Caco-2 (cell line): ENCODE measurements around the gene PPP4R2. TPM values are rescaled to one million over a fixed set of nuclear protein-coding genes. Genes with fewer than 3 reads are reported as not detected.

Source experiments
- BruUV-seq: library from RNA; stranded (reverse); fragments of 400-500 nt; replicated peaks from 2 replicates; lab custom pipeline; 2021; lab: Mats Ljungman, UMichigan
- CTCF ChIA-PET: fragments of 300-600 bp; sonication (Branson Sonifier 250); formaldehyde crosslinking; loops from one replicate; lab custom pipeline; 2022; ENCODE audit warnings: antibody characterized with exemption; lab: Charles Lee
- POLR2A ChIA-PET: fragments of 300-600 bp; sonication (Branson Sonifier 250); formaldehyde crosslinking; loops from one replicate; lab custom pipeline; 2022; ENCODE audit warnings: antibody characterized with exemption; lab: Charles Lee
- DNase-seq, 2 experiments: peaks; one replicate each; pipeline versions ENCODE4 v3.0.0 to v3.0.0-alpha.2; 2020 to 2022
- H3K27me3 ChIP-seq: replicated peaks from 2 replicates; pipeline ENCODE4 v1.6.0; 2011; ENCODE audit warnings: low read length; ENCODE audit not compliant: control insufficient read depth, insufficient read depth
- H3K36me3 ChIP-seq: 2 replicates; pipeline ENCODE4 v1.5.1; 2011; ENCODE audit warnings: low read length; ENCODE audit not compliant: control insufficient read depth, insufficient read depth
- H3K4me1 ChIP-seq: fragments of 250-450 bp; sonication (Bioruptor Pico); 2 replicates; pipeline ENCODE4 v1.5.1; 2020; ENCODE audit warnings: mild to moderate bottlenecking
- H3K4me3 ChIP-seq: 2 replicates; pipeline ENCODE4 v1.5.1; 2011; ENCODE audit warnings: low read depth, mild to moderate bottlenecking, control low read depth, low read length
- H3K9me3 ChIP-seq: fragments of 250-450 bp; sonication (Bioruptor Pico); 2 replicates; pipeline ENCODE4 v1.5.1; 2020; ENCODE audit warnings: mild to moderate bottlenecking, moderate library complexity
- H3K27ac Mint-ChIP-seq: one replicate; pipeline ENCODE4 v1.8.0; 2022; ENCODE audit warnings: mixed read lengths; ENCODE audit not compliant: unreplicated experiment
- H3K27me3 Mint-ChIP-seq: one replicate; pipeline ENCODE4 v1.8.0; 2022; ENCODE audit warnings: mixed read lengths; ENCODE audit not compliant: insufficient read depth, unreplicated experiment
- H3K36me3 Mint-ChIP-seq: one replicate; pipeline ENCODE4 v1.8.0; 2022; ENCODE audit warnings: mild to moderate bottlenecking, mixed read lengths; ENCODE audit not compliant: insufficient read depth, unreplicated experiment
- H3K4me1 Mint-ChIP-seq: one replicate; pipeline ENCODE4 v1.8.0; 2022; ENCODE audit warnings: low read depth, mixed read lengths; ENCODE audit not compliant: unreplicated experiment
- H3K4me3 Mint-ChIP-seq: one replicate; pipeline ENCODE4 v1.8.0; 2022; ENCODE audit warnings: mild to moderate bottlenecking, moderate library complexity, mixed read lengths; ENCODE audit not compliant: unreplicated experiment
- H3K9me3 Mint-ChIP-seq: one replicate; pipeline ENCODE4 v1.8.0; 2022; ENCODE audit warnings: mixed read lengths; ENCODE audit not compliant: unreplicated experiment
- intact Hi-C: fragments of 100-400 bp; cut with micrococcal nuclease; formaldehyde crosslinking; loops from one replicate; pipeline ENCODE4 v1.10.0; 2022; ENCODE audit not compliant: unreplicated experiment
- total RNA-seq: library from RNA; stranded (reverse); gene quantifications from 2 replicates; pipeline ENCODE4 v1.2.3, GENCODE V29; 2022
- TF ChIP-seq, protein P1 (sequence below), 2 experiments: fragments of 200-600 bp in 1 of 2; IDR thresholded peaks; 1 replicate in 1 of 2; 2 replicates in 1 of 2; pipeline versions ENCODE4 v1.5.1 to v1.8.0; 2011 to 2022; ENCODE audit warnings: antibody characterized with exemption in 1 of 2, control low read depth in 1 of 2, inconsistent platforms in 1 of 2, low read depth in 1 of 2, low read length in 1 of 2, mild to moderate bottlenecking in 1 of 2, moderate library complexity in 1 of 2; ENCODE audit not compliant: insufficient read depth in 1 of 2, severe bottlenecking in 1 of 2, unreplicated experiment in 1 of 2

PPP4R2 gene
- total RNA-seq, 1 experiment from 2014 or later: 91.3 TPM

- ChIA-PET POLR2A (no interaction called here), CTCF (no interaction called here)
- H3K9me3 ChIP-seq: no peaks in the 10 kb centered on the region
- peaks cover 6% of the 10 kb centered on the region for H3K4me1 Mint-ChIP-seq
- no peak overlapping the region for H3K4me3 ChIP-seq
- BruUV-seq: no TSS peak
- TF ChIP-seq, protein P1, sequence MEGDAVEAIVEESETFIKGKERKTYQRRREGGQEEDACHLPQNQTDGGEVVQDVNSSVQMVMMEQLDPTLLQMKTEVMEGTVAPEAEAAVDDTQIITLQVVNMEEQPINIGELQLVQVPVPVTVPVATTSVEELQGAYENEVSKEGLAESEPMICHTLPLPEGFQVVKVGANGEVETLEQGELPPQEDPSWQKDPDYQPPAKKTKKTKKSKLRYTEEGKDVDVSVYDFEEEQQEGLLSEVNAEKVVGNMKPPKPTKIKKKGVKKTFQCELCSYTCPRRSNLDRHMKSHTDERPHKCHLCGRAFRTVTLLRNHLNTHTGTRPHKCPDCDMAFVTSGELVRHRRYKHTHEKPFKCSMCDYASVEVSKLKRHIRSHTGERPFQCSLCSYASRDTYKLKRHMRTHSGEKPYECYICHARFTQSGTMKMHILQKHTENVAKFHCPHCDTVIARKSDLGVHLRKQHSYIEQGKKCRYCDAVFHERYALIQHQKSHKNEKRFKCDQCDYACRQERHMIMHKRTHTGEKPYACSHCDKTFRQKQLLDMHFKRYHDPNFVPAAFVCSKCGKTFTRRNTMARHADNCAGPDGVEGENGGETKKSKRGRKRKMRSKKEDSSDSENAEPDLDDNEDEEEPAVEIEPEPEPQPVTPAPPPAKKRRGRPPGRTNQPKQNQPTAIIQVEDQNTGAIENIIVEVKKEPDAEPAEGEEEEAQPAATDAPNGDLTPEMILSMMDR (IDR thresholded peaks at IDR 0.05; ENCODE audit: insufficient read depth in 1 of 2, low read depth in 1 of 2, low read length in 1 of 2, severe bottlenecking in 1 of 2, unreplicated experiment in 1 of 2): peak; percentile 44 to 47
- no peaks in the 10 kb centered on the region for H3K27me3 ChIP-seq
- no peaks in the 10 kb centered on the region for H3K4me1 ChIP-seq
- no peaks in the 10 kb centered on the region for H3K27me3 Mint-ChIP-seq
- DNase-seq: peak; percentile 32 to 46
- intact Hi-C loops: no loop called here
- H3K4me3 Mint-ChIP-seq: no peak overlapping the region
- no peaks in the 10 kb centered on the region for H3K36me3 Mint-ChIP-seq
- H3K9me3 Mint-ChIP-seq: no peaks in the 10 kb centered on the region
- no peaks in the 10 kb centered on the region for H3K36me3 ChIP-seq
- no peak overlapping the region for H3K27ac Mint-ChIP-seq
Measured at GRCh38 chr3:73094129-73094528, 97.5 kb downstream of the PPP4R2 start.

DNA sequence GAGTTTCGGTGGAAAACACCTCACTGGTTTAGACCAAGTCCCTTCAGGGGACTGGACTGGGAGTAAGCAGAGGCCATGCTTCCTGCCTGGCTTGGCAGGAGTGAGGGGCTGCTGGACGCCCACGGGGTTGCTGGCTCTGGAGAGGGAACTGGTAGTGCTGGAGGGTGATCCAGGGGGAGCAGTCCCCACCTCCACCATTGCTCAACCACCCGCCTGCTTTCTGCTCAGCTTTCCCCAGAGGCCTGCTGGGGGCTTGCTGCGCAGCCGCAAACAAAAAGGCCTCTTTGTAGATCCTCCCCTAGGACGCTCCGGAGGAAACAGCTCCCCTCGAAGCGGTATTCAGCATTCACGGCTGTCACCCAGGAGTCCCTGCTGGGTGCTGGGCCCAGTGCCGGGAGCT lies 98.3 kb downstream of the PPP4R2 start:
- no peaks in the 10 kb centered on the region for H3K27me3 Mint-ChIP-seq
- peaks cover 6% of the 10 kb centered on the region for H3K4me1 Mint-ChIP-seq
- H3K27ac Mint-ChIP-seq: no peak overlapping the region
- no peak overlapping the region for H3K4me3 Mint-ChIP-seq
- ChIA-PET CTCF (no interaction called here), POLR2A (no interaction called here)
- Histone ChIP-seq H3K4me3 (no peak overlapping the region), H3K27me3 (no peaks in the 10 kb centered on the region), H3K9me3 (no peaks in the 10 kb centered on the region), H3K36me3 (no peaks in the 10 kb centered on the region), H3K4me1 (no peaks in the 10 kb centered on the region)
- DNase-seq: no peak
- intact Hi-C loops: loop anchor here (1.0 kb wide), 1 partner anchor 87 kb away; no protein-coding TSS in a partner anchor
- no TSS peak for BruUV-seq
- TF ChIP-seq, protein P1 (IDR thresholded peaks at IDR 0.05; ENCODE audit: insufficient read depth in 1 of 2, low read depth in 1 of 2, low read length in 1 of 2, severe bottlenecking in 1 of 2, unreplicated experiment in 1 of 2): no peak
- H3K36me3 Mint-ChIP-seq: no peaks in the 10 kb centered on the region
- H3K9me3 Mint-ChIP-seq: no peaks in the 10 kb centered on the region

DNA sequence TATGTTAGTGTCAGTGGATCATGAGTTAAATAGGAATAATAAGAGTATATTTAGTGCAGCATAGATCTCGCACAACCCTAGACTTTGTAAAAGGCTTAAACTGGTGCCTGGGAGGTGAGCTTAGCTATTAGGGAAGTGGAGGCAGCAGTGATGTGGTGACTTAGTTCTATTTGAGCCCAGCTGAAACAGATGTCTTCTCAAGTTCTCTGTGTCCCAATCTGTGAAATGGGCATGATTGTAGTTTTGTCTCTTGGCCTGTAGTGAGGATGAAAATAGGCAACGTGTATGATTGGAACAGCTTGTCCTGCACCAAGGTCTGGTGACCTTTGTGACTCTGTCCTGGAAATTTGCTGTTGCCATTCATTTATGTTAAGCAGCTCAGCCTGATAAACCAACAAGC lies 99.6 kb downstream of the PPP4R2 start:
- TF ChIP-seq, protein P1 (IDR thresholded peaks at IDR 0.05; ENCODE audit: insufficient read depth in 1 of 2, low read depth in 1 of 2, low read length in 1 of 2, severe bottlenecking in 1 of 2, unreplicated experiment in 1 of 2): no peak
- H3K4me1 ChIP-seq: peaks cover under 1% of the 10 kb centered on the region
- no peak overlapping the region for H3K4me3 ChIP-seq
- Mint-ChIP-seq H3K9me3 (no peaks in the 10 kb centered on the region), H3K4me1 (peaks cover 12% of the 10 kb centered on the region), H3K27ac (no peak overlapping the region), H3K36me3 (no peaks in the 10 kb centered on the region), H3K27me3 (no peaks in the 10 kb centered on the region), H3K4me3 (no peak overlapping the region)
- no peaks in the 10 kb centered on the region for H3K36me3 ChIP-seq
- ChIA-PET POLR2A (interaction anchor here (0.5 kb wide), 1 partner anchor 357 kb away, joined by 8 read pairs; no protein-coding TSS in a partner anchor), CTCF (no interaction called here)
- no peaks in the 10 kb centered on the region for H3K9me3 ChIP-seq
- no peaks in the 10 kb centered on the region for H3K27me3 ChIP-seq
- intact Hi-C loops: no loop called here
- DNase-seq: no peak
- BruUV-seq: no TSS peak
